Smooth muscle cell of bladder (primary cell): ENCODE data around the gene SLITRK6. TPM values are rescaled to one million over a fixed set of nuclear protein-coding genes. Genes with fewer than 3 reads are reported as not detected.

Experiments
- total RNA-seq: library from RNA; depleted of rRNA; stranded (reverse); fragments of >200 nt; gene quantifications from 2 replicates; pipeline ENCODE4 v1.2.3, GENCODE V29; 2014

SLITRK6 gene
- 0.09 and 0.28 TPM in 2 replicates for total RNA-seq

GRCh38 chr13:85799097-85799582, at the start of gene SLITRK6:
SLITRK6 (minus strand) TSS chr13:85799419; CDS start chr13:85796508, 2,911 bp downstream.

